GM21423 (cell line): ENCODE data around the gene ANKS1B.
"Not testable (repeated sequence)": the region's sequence is repeated elsewhere in the genome, so short reads cannot be mapped to it uniquely, and the experiment has no call there.

Source experiments
- ATAC-seq: cut with Tn5 transposase; IDR thresholded peaks from one replicate; pipeline ENCODE4 v1.9.1; 2021; ENCODE audit warnings: mild to moderate bottlenecking, moderate library complexity; ENCODE audit not compliant: unreplicated experiment

The ANKS1B gene

DNA sequence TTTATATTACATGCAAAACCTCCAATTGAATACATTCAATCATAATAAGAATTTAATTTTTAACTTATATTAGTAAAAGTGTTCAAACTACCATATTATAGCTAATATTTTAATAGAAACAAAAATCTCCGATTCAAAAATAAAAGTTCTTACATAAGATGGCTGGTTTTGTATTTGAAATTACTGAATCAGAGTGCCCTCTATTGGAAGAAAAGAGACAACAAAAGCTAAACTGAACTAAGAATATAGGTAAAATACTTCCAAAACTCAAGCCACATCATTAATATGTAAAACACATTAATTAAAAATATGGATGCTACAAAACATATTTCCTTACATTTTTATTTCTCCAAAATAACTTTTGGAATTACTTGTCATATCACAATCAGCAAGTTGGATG is 216.9 kb downstream of the ANKS1B start:
- ATAC-seq: no peak

DNA sequence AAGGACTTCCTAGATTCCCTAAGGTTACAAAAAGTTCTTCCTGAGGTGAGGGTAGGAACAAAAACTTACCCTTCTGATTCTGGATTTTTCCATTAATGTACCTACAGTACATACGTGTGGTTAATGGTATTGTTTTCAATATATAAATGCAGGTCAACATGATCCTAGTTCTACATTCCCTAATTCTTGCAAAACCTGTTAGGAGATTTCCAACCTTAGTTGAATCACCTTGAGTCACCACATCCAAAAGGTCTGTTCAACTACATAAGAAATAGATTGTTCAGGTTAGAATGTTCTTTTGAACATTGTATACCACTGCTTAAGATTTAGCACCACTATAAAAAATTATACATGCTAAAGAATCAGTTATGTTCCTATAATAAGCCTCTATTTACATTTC is 218.3 kb downstream of the ANKS1B start:
- ATAC-seq: no peak

DNA sequence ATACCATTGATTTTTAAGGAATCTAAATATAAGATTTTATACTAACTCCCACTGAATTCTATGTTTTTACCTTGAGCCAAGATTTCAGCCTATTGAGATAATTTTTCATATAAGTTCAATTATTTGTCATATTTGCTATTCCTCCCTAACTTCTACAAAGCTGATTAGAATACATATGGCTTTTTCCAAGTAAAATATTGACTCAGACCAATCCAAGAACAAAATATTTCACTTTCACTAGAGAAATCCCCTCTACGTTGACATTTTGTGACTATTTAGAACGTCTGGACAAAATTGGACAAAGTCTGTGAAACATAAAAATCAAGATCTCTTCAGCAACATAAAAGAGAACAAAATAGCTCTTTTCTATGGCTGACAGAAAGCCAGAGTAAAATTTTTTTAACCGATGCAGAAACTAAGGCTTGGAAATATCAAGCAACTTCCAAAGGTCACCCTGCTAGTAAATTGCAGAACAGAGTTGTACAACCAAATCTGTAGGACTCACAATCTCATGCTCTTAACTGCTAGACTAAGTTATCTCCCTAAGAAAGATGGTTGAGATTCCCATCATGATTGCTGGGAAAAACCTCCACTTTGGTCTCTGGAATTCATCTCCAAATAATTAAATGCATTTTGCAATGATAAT is 219.1 kb downstream of the ANKS1B start:
- ATAC-seq: no peak

DNA sequence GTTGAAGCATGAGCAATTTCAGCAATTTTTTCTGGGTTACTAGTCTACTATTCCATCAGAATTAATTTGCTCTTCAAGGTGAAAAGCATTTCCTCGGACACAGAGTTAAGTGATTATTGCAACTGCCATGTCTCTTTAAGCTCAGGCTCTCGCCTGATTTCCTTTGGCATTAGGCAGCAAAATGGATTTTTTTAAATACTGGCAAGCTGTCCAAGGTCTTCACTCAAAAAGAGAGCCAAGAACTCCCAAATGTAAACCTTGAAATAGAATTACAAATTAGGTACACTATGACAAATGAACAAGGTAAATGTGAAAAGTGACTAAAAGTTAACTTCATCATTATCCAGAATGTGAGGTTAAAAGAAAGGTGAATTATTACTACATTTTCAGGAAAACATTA is 225.3 kb downstream of the ANKS1B start:
- no peak for ATAC-seq

DNA sequence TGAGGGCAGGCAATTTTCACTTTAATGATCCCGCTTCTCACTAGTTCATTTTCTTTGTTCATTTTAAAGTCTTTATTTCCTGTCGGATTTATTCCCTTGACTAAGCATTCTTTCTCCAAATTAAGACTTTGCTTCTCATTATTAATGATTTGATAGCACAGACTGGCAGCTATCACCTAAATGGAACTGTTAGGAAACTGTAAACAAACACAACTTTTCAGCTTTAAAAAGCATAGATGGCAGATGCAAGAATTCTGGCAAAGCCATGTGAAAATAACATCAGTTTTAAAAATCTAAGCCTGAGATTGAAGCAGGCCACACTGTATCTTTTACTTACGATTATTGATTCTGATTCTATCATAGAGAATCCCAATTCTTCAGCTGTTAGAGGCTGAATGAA is 225.7 kb downstream of the ANKS1B start:
- no peak for ATAC-seq

DNA sequence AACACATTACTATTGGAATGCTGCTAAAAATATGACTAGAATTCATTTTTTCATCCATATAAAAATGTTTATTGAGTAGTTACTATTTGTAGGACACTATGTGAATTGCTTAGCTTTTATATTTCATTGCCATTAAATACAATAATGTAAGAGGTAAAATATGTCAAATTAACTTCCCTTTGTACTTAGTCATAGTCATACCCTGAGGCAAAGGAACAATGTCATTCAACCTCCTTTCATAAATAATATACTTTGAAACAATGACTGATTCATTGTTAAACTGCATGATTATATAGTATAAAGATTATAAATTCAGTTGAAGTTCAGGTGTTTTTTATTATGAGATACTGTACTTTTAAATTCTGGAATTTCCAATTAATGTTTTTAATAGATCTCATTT is 232.0 kb downstream of the ANKS1B start:
- ATAC-seq: no peak

DNA sequence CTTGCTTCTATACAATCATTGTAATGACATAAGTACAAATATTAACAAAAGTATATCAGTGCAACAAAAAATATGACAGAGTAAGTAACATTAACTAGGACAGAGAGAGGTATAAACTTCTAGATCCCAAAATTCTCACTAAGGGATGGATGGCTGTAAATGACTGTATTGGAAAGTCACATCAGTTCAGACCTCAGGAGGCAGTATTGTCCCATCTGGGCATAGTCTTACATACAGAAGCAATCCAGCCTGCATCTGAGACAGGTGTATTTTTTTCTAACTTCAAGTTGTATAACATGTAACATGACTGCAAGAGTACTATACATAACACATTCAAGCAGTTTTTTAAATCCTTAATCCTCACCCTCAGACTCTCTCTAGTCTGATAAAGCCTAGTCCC is 238.2 kb downstream of the ANKS1B start:
- no peak for ATAC-seq

DNA sequence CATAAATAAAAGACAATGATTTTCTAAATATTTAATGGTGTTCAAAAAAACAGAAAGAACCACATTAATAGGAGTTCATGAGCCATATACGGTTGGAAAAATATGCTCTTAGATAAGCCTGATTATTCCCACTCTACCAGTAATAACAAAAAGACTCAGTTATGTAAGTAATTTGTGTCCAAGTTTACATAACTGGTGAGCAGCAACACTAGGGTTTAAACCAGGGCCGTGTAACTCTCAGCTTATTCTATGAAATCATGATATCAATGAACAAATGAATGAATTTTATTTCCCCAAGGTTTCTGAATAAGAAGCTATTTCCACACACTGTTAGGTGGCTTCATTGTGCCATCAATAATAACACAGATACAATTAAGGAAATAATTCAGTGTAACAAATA is 238.8 kb downstream of the ANKS1B start:
- ATAC-seq: no peak

DNA sequence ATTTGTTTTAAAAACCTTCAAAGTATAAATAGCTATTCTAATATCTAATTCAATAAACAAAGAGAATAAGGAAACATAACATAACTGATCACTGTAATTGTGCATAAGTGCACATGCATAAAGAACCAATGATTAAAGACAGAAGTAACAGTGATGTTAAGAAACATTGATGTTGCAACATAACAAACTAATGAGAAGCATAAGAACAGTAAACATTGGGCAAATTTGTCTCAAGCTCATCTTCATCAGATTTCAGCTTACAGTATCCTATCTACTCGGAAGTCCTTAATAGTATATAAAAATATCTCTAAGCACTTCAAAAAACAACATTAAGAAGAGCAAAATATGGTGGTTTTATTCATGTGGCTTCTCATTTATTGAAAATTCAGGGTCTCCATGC is 239.6 kb downstream of the ANKS1B start:
- ATAC-seq: no peak

DNA sequence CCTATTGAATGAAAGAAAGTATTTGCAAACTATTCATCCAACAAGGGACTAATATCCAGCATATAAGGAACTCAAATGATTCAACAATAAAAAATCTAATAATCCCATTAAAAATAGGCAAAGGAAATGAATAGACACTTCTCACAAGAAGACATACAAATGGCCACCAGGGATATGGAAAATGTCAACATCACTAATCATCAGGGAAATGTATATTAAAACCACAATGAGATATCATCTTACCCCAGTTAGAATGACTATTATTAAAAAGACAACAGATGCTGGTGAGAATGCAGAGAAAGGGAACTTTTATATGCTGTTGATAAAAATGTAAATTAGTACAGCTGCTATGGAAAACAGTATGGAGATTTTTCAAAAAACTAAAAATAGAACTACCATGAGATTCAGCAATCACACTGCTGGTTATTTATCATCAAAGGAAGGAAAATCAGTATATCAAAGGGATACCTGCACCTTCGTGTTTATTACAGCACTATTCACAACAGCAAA is 247.9 kb downstream of the ANKS1B start:
- ATAC-seq: no peak

DNA sequence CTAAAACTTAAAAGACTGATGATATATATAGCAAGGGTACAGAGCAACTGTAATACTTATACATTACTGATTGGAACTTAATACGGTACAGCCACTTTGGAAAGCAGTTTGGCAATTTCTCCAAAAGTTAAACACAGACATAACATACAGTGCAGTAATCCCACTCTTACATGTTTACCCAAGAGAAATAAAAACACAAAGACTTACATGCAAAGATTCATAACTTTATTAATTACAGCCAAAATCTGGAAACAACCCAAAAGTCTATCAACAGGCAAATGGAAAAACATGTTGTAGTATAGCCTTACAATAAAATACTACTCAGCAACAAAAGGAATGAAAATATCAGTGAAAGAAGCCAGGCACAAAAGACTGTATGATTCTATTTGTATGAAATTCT is 252.6 kb downstream of the ANKS1B start:
- ATAC-seq: no peak

DNA sequence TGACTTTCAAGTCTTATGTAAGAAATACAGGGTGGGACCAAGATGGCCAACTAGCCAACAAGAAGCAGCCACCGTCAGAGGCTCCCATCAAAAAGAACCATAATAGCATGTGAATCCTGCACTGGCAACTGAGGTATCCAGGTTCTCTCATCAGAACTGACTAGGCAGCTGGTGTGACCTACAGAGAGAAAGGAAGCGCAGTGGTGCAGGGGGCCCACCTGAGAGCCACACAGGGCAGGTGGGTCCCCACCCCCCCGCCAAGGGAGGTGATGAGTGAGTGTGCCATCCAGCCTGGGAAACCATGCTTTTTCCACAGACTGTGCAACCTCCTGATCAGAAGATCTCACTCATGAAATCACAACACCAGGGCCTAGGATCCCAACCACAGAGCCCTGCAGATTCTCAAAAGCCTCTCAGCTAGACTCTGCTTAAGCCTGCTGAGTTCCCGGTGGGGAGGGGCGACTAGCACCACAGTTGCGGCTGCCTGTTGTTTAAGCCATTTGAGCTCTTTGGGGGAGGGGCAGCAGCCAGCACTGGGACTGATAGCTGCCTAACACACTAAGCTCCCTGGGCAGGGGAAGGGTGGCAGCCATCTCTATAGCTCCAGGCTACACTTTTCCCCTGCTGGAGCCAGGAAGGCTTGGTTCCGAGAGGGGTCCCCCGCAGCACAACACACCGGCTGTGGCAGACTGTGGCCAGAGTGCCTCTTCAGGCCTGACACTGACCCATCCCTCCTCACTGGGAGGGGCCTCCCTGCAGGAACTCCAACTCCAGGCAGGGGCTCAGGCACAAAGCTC is 261.8 kb downstream of the ANKS1B start:
- ATAC-seq: no peak

DNA sequence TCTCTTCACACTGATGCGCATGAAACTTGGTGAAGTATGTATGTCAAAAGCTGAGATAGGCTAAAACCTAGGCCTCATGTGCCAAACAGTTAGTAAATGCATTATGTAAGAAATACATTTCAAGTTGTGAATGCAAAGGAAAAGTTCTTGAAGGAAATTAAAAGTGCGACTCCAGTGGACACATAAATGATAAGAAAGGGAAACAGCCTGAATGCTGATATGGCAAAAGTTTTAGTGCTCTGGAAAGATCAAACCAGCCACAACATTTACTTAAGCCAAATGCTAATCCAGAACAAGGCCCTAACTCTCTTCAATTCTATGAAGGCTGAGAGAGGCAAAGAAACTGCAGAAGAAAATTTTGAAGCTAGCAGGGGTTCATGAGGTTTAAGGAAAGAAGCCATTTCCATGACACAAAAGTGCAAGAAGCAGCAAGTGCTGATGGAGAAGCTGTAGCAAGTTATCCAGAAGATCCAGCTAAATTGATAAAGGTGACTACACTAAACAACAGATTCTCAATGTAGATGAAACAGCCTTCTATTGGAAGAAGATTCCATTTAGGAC is 262.9 kb downstream of the ANKS1B start:
- ATAC-seq: no peak

DNA sequence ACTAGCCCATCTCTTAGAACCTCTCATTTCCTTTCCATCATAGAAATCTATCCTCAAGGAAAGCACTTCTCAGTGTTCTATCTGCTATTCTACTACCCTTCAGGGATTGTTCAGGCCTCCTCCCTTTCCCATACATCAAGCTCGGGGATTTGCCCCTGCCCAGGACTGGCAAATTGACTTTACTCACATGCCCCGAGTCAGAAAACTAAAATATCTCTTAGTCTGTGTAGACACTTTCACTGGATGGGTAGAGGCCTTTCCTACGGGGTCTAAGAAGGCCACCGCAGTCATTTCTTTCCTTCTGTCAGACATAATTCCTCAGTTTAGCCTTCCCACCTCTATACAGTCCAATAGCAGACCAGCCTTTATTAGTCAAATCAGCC is 264.7 kb downstream of the ANKS1B start:
- not testable (repeated sequence) for ATAC-seq

DNA sequence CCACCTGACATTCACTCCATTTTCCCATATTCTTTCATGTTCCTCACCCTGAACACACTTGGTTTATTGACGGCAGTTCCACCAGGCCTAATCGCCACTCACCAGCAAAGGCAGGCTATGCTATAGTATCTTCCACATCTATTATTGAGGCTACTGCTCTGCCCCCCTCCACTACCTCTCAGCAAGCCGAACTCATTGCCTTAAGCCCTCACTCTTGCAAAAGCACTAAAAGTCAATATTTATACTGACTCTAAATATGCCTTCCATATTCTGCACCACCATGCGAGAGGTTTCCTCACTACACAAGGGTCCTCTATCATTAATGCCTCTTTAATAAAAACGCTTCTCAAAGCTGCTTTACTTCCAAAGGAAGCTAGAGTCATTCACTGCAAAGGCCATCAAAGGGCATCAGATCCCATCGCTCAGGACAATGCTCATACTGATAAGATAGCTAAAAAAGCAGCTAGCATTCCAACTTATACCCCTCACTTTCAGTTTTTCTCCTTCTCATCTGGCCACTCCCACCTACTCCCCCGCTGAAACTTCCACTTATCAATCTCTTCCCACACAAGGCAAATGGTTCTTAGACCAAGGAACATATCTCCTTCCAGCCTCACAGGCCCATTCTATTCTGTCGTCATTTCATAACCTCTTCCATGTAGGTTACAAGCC is 265.2 kb downstream of the ANKS1B start:
- ATAC-seq: not testable (repeated sequence)

DNA sequence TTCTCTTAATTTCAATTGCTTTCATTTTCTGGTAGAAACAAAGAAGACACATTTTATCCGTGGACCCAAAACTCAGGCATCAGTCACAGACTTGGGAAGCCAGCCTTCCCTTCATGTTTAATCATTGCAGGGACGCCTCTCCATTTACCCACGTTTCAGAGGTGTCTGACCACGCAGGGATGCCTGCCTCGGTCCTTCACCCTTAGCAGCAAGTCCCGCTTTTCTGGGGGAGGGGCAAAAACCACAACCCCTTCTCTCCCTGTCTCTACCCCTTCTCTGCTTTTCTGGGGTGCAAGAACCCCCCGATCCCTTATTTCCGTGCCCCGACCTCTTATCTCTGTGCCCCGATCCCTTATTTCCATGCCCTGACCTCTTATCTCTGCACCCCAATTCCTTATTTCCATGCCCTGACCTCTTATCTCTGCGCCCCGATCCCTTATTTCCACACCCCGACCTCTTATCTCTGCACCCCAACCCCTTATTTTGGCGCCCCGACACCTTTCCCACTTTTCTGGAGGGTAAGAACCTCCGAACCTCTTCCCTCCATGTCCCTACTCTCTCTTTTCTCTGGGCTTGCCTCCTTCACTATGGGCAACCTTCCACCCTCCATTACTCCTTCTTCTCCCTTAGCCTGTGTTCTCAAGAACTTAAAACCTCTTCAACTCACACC is 268.8 kb downstream of the ANKS1B start:
- ATAC-seq: not testable (repeated sequence)

DNA sequence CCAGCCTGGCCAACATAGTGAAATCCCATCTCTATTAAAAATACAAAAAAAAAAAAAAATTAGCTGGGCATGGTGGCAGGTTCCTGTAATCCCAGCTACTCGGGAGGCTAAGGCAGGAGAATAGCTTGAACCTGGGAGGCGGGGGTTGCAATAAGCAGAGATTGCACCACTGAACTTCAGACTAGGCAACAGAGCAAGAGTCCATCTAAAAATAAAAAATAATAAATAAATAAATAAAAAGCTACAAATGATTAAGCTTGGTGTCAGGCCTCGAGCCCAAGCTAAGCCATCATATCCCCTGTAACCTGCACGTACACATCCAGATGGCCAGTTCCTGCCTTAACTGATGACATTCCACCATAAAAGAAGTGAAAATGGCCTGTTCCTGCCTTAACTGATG is 269.8 kb downstream of the ANKS1B start:
- not testable (repeated sequence) for ATAC-seq

DNA sequence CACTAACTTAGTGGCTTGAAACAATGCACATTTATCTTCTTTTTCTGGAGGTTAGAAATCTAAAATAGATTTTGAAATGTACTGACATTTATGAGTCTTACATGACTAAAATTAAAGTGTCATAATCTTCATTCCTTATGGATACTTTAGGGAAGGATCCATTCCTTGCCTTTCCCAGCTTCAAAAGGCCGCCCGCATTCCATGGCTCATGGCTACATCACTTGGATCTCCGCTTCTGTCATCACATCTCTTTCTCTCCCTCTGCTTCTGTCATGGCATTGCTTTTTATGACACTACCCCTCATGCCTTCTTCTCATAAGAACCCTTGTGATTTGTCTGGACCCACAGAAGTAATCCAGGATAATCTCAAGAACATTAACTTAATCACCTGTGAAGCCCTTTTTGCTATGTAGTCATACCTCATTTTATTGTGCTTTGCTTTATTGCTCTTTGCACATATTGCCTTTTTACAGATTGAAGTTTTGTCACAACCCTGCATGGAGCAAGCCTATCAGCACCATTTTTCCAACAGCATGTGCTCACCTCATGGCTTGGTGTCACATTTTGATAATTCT is 270.7 kb downstream of the ANKS1B start:
- ATAC-seq: no peak

DNA sequence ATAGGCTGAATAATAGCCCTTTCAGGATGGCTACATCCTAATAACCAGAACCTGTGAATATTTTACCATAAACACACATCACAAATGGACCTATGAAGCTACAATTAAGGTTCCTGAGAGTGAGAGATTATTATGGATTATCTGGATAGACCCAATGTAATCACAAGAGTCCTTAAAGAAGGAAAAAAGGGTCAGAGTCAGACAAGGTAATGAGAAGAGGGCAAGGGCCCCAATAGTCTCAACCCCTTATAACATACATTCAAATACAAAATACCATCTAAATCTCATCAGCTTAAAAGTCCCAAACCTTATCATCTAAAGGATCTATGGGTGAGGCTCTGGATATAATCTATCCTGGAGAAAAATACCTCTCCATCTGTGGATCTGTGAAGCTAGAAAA is 272.5 kb downstream of the ANKS1B start:
- ATAC-seq: no peak

DNA sequence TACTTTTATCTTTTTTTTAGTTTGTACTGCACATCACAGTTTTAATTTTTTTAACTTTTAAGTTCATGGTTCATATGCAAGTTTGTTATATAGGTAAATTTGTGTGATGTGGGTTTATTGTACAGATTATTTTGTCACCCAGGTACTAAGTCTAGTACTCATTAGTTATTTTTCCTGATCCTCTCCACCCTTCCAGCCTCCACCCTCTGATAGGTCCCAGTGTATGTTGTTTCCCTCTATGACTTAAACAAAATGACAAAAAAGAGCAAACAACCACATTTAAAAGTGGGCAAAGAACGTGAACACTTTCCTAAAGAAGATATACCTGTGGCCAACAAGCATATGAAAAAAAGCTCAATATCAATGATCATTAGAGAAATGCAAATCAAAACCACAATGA is 273.5 kb downstream of the ANKS1B start:
- ATAC-seq: no peak

DNA sequence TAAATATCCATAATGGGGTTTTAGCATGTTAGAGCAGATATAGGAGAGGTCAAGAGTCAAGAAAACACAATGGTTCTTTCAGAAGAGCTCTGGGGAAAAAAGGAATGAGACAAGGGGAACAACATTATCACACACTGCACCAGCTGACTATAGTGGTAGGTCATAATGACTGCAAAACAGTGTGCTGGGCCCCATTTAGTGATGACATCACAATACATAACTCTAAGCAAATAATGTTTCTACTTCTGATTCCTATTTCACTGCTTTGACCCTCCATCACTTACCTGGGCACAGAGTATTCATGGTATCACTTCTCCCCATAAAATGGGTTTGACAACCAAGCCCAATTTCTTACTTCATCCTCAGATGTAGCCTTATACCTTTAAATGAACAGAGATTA is 275.1 kb downstream of the ANKS1B start:
- no peak for ATAC-seq
